BE2C (cell line): Measurements from ENCODE around the gene THAP7.

ENCODE experiments used
- DNase-seq: peaks from one replicate; pipeline ENCODE4 v3.0.0-alpha.2; 2020
- H3K27me3 ChIP-seq: fragments of 250-450 bp; sonication (Bioruptor Pico); 2 replicates; pipeline ENCODE4 v1.5.1; 2020; ENCODE audit warnings: mild to moderate bottlenecking
- H3K36me3 ChIP-seq: fragments of 250-450 bp; sonication (Bioruptor Pico); 2 replicates; pipeline ENCODE4 v1.5.1; 2020; ENCODE audit warnings: mild to moderate bottlenecking
- H3K4me1 ChIP-seq: fragments of 250-450 bp; sonication (Bioruptor Pico); 2 replicates; pipeline ENCODE4 v1.5.1; 2020
- H3K4me3 ChIP-seq: 2 replicates; pipeline ENCODE4 v1.5.1; 2011; ENCODE audit warnings: low read depth, low read length
- H3K9me3 ChIP-seq: fragments of 250-450 bp; sonication (Bioruptor Pico); 2 replicates; pipeline ENCODE4 v1.5.1; 2020
- TF ChIP-seq, protein P1 (sequence below): IDR thresholded peaks from 2 replicates; pipeline ENCODE4 v1.5.1; 2012; ENCODE audit warnings: mild to moderate bottlenecking, low read depth, low read length

THAP7 gene

DNA sequence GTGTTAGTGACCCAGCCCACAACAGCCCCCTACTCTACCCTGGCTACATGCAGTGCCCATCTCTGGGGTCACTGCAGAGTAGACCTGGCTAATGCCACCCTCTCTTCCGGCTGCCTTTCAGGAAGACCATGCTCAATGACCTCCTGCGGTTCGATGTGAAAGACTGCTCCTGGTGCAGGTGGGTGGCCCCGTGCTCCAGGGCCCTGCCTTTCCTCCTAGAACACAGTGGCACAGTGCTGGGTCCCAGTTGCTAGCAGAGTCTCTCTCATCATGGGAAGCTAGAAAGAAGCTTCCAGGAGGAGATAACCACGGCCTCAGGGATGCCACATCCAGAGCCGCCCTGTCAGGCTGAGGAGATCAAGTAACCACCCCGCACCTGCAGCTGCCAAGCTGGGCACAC lies 16.2 kb downstream of the THAP7 start:
- no peaks in the 10 kb centered on the region for H3K4me1 ChIP-seq
- H3K4me3 ChIP-seq = no peak overlapping the region
- no peak for DNase-seq
- H3K27me3 ChIP-seq = no peaks in the 10 kb centered on the region
- peaks cover 14% of the 10 kb centered on the region for H3K36me3 ChIP-seq
- H3K9me3 ChIP-seq = no peaks in the 10 kb centered on the region
- TF ChIP-seq, protein P1, sequence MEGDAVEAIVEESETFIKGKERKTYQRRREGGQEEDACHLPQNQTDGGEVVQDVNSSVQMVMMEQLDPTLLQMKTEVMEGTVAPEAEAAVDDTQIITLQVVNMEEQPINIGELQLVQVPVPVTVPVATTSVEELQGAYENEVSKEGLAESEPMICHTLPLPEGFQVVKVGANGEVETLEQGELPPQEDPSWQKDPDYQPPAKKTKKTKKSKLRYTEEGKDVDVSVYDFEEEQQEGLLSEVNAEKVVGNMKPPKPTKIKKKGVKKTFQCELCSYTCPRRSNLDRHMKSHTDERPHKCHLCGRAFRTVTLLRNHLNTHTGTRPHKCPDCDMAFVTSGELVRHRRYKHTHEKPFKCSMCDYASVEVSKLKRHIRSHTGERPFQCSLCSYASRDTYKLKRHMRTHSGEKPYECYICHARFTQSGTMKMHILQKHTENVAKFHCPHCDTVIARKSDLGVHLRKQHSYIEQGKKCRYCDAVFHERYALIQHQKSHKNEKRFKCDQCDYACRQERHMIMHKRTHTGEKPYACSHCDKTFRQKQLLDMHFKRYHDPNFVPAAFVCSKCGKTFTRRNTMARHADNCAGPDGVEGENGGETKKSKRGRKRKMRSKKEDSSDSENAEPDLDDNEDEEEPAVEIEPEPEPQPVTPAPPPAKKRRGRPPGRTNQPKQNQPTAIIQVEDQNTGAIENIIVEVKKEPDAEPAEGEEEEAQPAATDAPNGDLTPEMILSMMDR = no peak

DNA sequence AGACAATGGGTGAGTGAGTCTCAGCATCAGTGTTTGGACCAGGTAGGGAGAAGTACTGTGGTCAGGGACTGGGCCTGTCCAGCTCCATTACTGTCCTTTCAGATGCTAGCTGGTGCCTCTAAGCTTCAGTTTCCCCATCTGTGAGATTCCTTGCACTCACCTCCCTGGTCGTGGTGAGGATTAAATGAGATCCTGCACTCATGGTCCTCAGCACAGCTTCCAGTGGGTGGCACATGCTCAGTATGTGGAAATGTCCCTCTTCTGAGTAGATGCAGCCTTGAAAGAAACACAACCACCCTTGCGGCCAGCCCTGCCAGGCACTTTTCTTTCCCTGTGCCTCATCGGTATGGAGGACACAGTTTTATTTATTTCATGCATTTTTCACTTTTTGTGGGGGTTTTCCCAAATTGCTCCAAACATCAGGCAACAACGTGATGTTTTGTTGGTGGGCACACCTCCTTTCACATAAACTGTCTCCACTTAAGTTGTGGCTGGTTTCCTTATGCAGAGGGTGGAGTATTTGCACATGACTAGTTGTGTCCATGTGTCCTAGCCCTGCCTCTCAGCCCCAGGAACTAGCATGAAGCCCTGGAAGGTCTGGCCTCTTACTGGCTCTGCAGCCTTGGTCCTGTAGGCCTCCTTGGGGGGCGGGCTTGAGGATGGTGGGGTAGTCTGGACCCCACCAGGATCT lies 18.7 kb downstream of the THAP7 start:
- Histone ChIP-seq H3K27me3 (no peaks in the 10 kb centered on the region), H3K36me3 (peaks cover 8% of the 10 kb centered on the region), H3K4me1 (no peaks in the 10 kb centered on the region)

DNA sequence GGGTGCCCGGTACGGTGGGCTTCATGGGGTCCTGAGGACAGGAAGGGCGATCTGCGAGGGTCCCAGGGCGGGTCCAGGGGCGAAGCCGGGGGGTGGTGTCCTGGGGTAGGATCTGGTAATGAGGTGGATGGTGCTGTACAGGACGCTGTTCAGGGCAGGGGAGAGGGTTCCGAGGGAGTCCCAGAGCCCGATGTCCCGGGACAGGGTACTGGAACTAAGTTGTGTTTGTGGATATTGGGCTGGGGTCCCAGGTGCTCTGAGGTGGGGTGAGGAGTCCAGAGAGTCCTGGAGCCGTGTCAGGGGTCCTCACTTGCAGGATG lies 19.4 kb downstream of the THAP7 start:
- Histone ChIP-seq H3K4me1 (no peaks in the 10 kb centered on the region), H3K4me3 (peak overlapping the region; percentile 93)
- TF ChIP-seq, protein P1 = no peak

More for the DNA sequence above, 18.7 kb downstream of the THAP7 start:
- TF ChIP-seq, protein P1 = no peak
- H3K4me3 ChIP-seq = peak overlapping the region; percentile 93
- no peak for DNase-seq
- H3K9me3 ChIP-seq = no peaks in the 10 kb centered on the region

DNA sequence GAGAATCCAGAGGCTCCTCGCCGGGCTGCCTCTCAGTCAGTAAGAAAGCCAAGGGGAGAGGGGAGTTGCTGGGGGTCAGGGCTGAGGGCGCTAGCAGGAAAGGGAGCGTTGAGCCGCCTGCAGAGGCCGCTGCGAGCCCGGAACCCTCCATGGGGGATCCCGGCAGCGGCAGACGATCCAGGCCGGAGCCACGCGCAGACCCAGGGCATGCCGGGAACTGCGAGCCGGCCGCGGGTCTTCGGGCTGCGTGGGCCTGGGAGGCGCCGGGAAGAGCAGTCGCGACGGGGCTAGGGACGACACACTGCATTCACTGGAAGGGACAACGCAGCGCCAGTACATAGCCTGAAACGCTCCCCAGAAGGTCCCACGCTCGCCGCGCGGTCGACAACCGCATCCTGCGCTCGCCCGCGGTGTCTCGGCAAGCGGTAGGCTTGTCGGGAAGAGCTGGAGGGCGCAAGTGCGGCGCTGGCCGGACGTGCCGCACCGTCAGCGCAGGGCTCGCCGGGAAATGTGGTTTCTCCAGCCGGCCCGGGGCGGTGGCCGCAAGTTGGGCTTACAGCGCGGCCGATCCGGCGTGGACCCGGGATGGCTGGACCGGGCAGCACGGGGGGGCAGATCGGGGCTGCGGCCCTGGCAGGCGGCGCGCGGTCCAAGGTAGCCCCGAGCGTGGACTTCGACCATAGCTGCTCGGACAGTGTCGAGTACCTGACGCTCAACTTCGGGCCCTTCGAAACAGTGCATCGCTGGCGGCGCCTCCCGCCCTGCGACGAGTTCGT lies 19.9 kb downstream of the THAP7 start, which contains the start of gene LZTR1:
Gene LZTR1, plus strand, starts transcription at position 511 of the 776 bp plus-strand sequence. Its CDS starts 75 bp downstream, at position 586.
- Histone ChIP-seq H3K27me3 (no peaks in the 10 kb centered on the region), H3K4me1 (no peaks in the 10 kb centered on the region), H3K4me3 (peak within 1 kb of the TSS; percentile 93), H3K9me3 (no peaks in the 10 kb centered on the region), H3K36me3 (peaks cover 8% of the 10 kb centered on the region)
- TF ChIP-seq, protein P1 = peak; percentile 69
- DNase-seq = peak; percentile 89

More for the DNA sequence above, 19.4 kb downstream of the THAP7 start:
- H3K36me3 ChIP-seq = peaks cover 8% of the 10 kb centered on the region
- H3K9me3 ChIP-seq = no peaks in the 10 kb centered on the region
- no peaks in the 10 kb centered on the region for H3K27me3 ChIP-seq
- DNase-seq = no peak

DNA sequence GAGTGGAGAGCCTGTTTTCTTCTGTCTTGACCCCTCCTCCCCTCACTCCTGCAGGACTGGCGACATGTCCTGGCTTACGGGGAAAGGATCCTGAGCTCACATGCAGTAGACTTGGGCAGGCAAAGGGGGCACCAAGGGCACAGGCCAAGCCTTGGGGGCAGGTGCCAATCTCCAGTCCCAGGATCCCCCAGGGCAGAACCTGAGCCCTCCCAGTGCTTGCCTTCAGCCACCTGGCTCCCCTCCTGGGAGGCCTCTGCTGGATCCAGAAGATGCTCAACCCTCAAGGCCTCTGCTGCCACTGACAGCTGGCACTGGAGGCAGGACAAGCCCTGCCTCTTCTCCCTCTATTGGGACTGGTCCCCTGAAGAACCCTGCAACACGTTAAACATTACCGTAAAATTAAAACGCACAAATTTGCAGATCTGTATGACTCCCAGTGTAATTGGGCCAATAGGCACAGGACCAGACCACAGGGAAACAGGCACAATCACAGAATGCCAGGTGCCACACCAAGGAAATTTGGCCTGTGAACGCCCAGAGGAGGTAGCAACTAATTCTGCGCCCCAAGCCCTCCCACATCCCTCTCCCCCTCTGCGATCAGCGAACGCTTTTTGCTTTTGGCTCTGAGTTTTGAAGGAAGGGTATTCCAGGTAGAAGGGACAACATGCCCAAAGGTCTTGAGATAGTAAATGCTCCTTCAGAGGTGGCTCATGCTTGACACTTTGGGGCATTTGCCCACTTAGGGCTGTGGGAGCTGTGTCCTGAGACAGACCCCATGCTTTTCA lies 20.8 kb downstream of the THAP7 start:
- Histone ChIP-seq H3K4me3 (peak overlapping the region; percentile 93), H3K4me1 (no peaks in the 10 kb centered on the region), H3K27me3 (no peaks in the 10 kb centered on the region), H3K9me3 (no peaks in the 10 kb centered on the region), H3K36me3 (peaks cover 5% of the 10 kb centered on the region; the same call in 1 of the 2 replicates)
- no peak for DNase-seq
- TF ChIP-seq, protein P1 = no peak
